AG04450 (cell line): Measurements from ENCODE around the gene FGF19. TPM values are rescaled to one million over a fixed set of nuclear protein-coding genes. Genes with fewer than 3 reads are reported as not detected.

Experiments
- CTCF ChIA-PET: fragments of 300-600, 350-600 bp; formaldehyde crosslinking; extraction: SDS; loops from one replicate; lab custom pipeline; 2022; ENCODE audit warnings: antibody characterized with exemption, inconsistent platforms; lab: Charles Lee
- POLR2A ChIA-PET: fragments of 350-600 bp; formaldehyde crosslinking; extraction: SDS; loops from one replicate; lab custom pipeline; 2021; ENCODE audit warnings: antibody characterized with exemption, inconsistent platforms; lab: Yijun Ruan, JAX
- DNase-seq: peaks from one replicate; pipeline ENCODE4 v3.0.0-alpha.2; 2011; ENCODE audit warnings: low read depth, low spot score
- H3K27ac ChIP-seq: one replicate; pipeline ENCODE4 v1.5.1; 2012; ENCODE audit warnings: low read depth, low read length, control low read depth
- H3K27me3 ChIP-seq: one replicate; pipeline ENCODE4 v1.6.0; 2012; ENCODE audit warnings: low read length; ENCODE audit not compliant: control insufficient read depth, insufficient read depth
- H3K4me3 ChIP-seq: 2 replicates; pipeline ENCODE4 v1.5.1; 2011; ENCODE audit warnings: mild to moderate bottlenecking, low read depth, low read length, control low read depth
- H3K9me3 ChIP-seq: 2 replicates; pipeline ENCODE4 v1.5.1; 2012; ENCODE audit warnings: low read length; ENCODE audit not compliant: control insufficient read depth, insufficient read depth
- polyA plus RNA-seq: library from polyadenylated mRNA; depleted of rRNA; stranded (reverse); fragments of >200 nt; gene quantifications from 2 replicates; pipeline ENCODE4 v1.2.3, GENCODE V29; 2011
- TF ChIP-seq, protein P1 (sequence below): IDR thresholded peaks from 2 replicates; pipeline ENCODE4 v1.5.1; 2011; ENCODE audit warnings: low read depth, low read length, control low read depth, inconsistent platforms

FGF19 gene
- polyA plus RNA-seq, 1 experiment = not detected

GRCh38 chr11:69677749-69678148 lies 26.1 kb downstream of the FGF19 start:
- Histone ChIP-seq H3K9me3 (peaks cover 1% of the 10 kb centered on the region; the same call in 1 of the 2 replicates), H3K27me3 (no peaks in the 10 kb centered on the region), H3K27ac (no peak overlapping the region), H3K4me3 (no peak overlapping the region)
- POLR2A ChIA-PET = no interaction called here
- TF ChIP-seq, protein P1, sequence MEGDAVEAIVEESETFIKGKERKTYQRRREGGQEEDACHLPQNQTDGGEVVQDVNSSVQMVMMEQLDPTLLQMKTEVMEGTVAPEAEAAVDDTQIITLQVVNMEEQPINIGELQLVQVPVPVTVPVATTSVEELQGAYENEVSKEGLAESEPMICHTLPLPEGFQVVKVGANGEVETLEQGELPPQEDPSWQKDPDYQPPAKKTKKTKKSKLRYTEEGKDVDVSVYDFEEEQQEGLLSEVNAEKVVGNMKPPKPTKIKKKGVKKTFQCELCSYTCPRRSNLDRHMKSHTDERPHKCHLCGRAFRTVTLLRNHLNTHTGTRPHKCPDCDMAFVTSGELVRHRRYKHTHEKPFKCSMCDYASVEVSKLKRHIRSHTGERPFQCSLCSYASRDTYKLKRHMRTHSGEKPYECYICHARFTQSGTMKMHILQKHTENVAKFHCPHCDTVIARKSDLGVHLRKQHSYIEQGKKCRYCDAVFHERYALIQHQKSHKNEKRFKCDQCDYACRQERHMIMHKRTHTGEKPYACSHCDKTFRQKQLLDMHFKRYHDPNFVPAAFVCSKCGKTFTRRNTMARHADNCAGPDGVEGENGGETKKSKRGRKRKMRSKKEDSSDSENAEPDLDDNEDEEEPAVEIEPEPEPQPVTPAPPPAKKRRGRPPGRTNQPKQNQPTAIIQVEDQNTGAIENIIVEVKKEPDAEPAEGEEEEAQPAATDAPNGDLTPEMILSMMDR = no peak
- CTCF ChIA-PET = interaction anchor here (0.7 kb wide), 1 partner anchor 711 kb away, joined by 3 read pairs; no protein-coding TSS in a partner anchor
- DNase-seq = no peak

GRCh38 chr11:69674886-69675714 lies 28.7 kb downstream of the FGF19 start, which contains the start of gene LTO1:
LTO1 (minus strand) TSS chr11:69675353; CDS start chr11:69675239, 114 bp downstream.
- Histone ChIP-seq H3K27me3 (no peaks in the 10 kb centered on the region), H3K4me3 (peak within 1 kb of the TSS; percentile 99), H3K9me3 (no peaks in the 10 kb centered on the region), H3K27ac (peak within 1 kb of the TSS; percentile 94)
- POLR2A ChIA-PET = interaction anchor here (0.8 to 1.9 kb wide), 7 partner anchors 9 to 664 kb away, joined by 3 to 12 read pairs (median 3); partner anchors contain the start of gene MRGPRF
- CTCF ChIA-PET = interaction anchor here (1.0 to 1.8 kb wide), 5 partner anchors 32 to 573 kb away, joined by 3 to 9 read pairs (median 4); no protein-coding TSS in a partner anchor
- TF ChIP-seq, protein P1 = no peak
- peak; percentile 88 for DNase-seq

- H3K27me3 ChIP-seq = no peaks in the 10 kb centered on the region
- peak overlapping the region; percentile 99 for H3K4me3 ChIP-seq
- H3K9me3 ChIP-seq = no peaks in the 10 kb centered on the region
- ChIA-PET CTCF (interaction anchor here (1.0 to 1.8 kb wide), 5 partner anchors 31 to 573 kb away, joined by 3 to 9 read pairs (median 4); no protein-coding TSS in a partner anchor), POLR2A (interaction anchor here (0.6 to 1.9 kb wide), 7 partner anchors 8 to 661 kb away, joined by 3 to 12 read pairs (median 3); partner anchors contain the start of gene MRGPRF)
- DNase-seq = peak; percentile 59
- TF ChIP-seq, protein P1 = no peak
- peak overlapping the region; percentile 94 for H3K27ac ChIP-seq
Observed at GRCh38 chr11:69674267-69674885, 29.4 kb downstream of the FGF19 start.

GRCh38 chr11:69671734-69672465 lies 31.9 kb downstream of the FGF19 start:
- H3K4me3 ChIP-seq = no peak overlapping the region
- TF ChIP-seq, protein P1 = no peak
- ChIA-PET POLR2A (no interaction called here), CTCF (interaction anchor here (1.0 to 3.5 kb wide), 7 partner anchors 12 to 627 kb away, joined by 4 to 43 read pairs (median 5); no protein-coding TSS in a partner anchor)
- DNase-seq = no peak
- H3K27ac ChIP-seq = no peak overlapping the region
- H3K9me3 ChIP-seq = no peaks in the 10 kb centered on the region; the same call in 1 of the 2 replicates
- no peaks in the 10 kb centered on the region for H3K27me3 ChIP-seq
